PC-3 (cell line): ENCODE data around the gene DMRT1.

ENCODE experiments used
- CTCF ChIP-seq: fragments of 300-600 bp; sonication (generic); conservative IDR thresholded peaks from 2 replicates; pipeline ENCODE4 v1.5.1; 2017; ENCODE audit warnings: antibody characterized with exemption, low read depth, mild to moderate bottlenecking, low read length
- EZH2 ChIP-seq: fragments of 300-600 bp; sonication (generic); IDR thresholded peaks from one replicate; pipeline ENCODE4 v1.6.1; 2017; ENCODE audit warnings: antibody characterized with exemption, mild to moderate bottlenecking, low read length; ENCODE audit not compliant: unreplicated experiment

DNA sequence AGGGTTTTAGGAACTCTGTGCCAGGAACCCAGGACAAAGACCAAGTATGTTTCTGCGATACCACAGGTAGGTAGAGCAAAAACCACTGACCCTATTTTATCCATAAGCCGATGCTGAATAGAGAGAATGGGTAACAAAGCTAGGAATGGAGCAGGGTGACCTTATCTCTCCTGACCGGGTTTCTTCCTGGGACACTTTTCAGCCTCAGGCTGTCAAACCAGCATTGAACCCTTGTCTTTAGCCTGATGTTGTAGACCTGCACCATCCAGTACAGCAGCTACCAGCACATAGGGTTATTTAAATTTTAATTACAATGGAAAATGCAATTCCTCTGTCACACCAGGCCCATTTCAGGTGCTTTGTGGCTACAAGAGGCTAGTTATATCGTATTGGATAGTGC is 91.9 kb downstream of the DMRT1 start:
- TF ChIP-seq EZH2 (no peak), CTCF (no peak)
